RCC 7860 (cell line): Measurements from ENCODE around the gene ZFAND3.

Experiments
- DNase-seq: peaks from one replicate; pipeline ENCODE4 v3.0.0-alpha.2; 2015; ENCODE audit warnings: low spot score
- FAIRE-seq: peaks from 2 replicates; lab custom pipeline; 2012; peaks lifted over from hg19 to GRCh38; lab: Jason Lieb, UNC

ZFAND3 gene

GRCh38 chr6:37794825-37795224, 24.7 kb upstream of the ZFAND3 start:
- DNase-seq (no peak), FAIRE-seq (no peak)

GRCh38 chr6:37798436-37799262, 20.9 kb upstream of the ZFAND3 start:
- no peak for FAIRE-seq
- no peak for DNase-seq

GRCh38 chr6:37799263-37799644, 20.3 kb upstream of the ZFAND3 start:
- no peak for FAIRE-seq

GRCh38 chr6:37800703-37801604, 18.6 kb upstream of the ZFAND3 start:
- DNase-seq, result no peak
- no peak for FAIRE-seq

More at GRCh38 chr6:37799263-37799644, 20.3 kb upstream of the ZFAND3 start:
- no peak for DNase-seq

- DNase-seq, result no peak
These were observed 18.0 kb upstream of the ZFAND3 start for GRCh38 chr6:37801605-37801940.

GRCh38 chr6:37802810-37803209, 16.7 kb upstream of the ZFAND3 start:
- no peak for FAIRE-seq

More at GRCh38 chr6:37801605-37801940, 18.0 kb upstream of the ZFAND3 start:
- FAIRE-seq, result no peak

GRCh38 chr6:37804586-37804985, 14.9 kb upstream of the ZFAND3 start:
- DNase-seq, result no peak
- no peak for FAIRE-seq

More at GRCh38 chr6:37802810-37803209, 16.7 kb upstream of the ZFAND3 start:
- DNase-seq, result no peak

- FAIRE-seq (no peak), DNase-seq (no peak)
These were observed 13.3 kb upstream of the ZFAND3 start for GRCh38 chr6:37806213-37806612.

GRCh38 chr6:37807656-37808055, 11.9 kb upstream of the ZFAND3 start:
- no peak for FAIRE-seq

GRCh38 chr6:37809197-37809543, 10.4 kb upstream of the ZFAND3 start:
- no peak for FAIRE-seq
- DNase-seq, result no peak

More at GRCh38 chr6:37807656-37808055, 11.9 kb upstream of the ZFAND3 start:
- peak; percentile 50 for DNase-seq

- FAIRE-seq (no peak), DNase-seq (no peak)
These were observed 6.7 kb upstream of the ZFAND3 start for GRCh38 chr6:37812841-37813240.

- DNase-seq, result no peak
- FAIRE-seq, result no peak
These were observed 5.2 kb upstream of the ZFAND3 start for GRCh38 chr6:37814374-37814773.

GRCh38 chr6:37816599-37817375, 2.7 kb upstream of the ZFAND3 start:
- FAIRE-seq (no peak), DNase-seq (no peak)

GRCh38 chr6:37818536-37819176, 871 bp upstream of the ZFAND3 start:
- DNase-seq, result peak; percentile 87
- no peak for FAIRE-seq

- DNase-seq (peak; percentile 66), FAIRE-seq (no peak)
These were observed 533 bp downstream of the ZFAND3 start for GRCh38 chr6:37819802-37820717.

GRCh38 chr6:37820718-37821079, 1.2 kb downstream of the ZFAND3 start:
- DNase-seq (no peak), FAIRE-seq (no peak)

- FAIRE-seq (no peak), DNase-seq (no peak)
These were observed 1.9 kb downstream of the ZFAND3 start for GRCh38 chr6:37821446-37821845.

GRCh38 chr6:37822851-37823682, 3.5 kb downstream of the ZFAND3 start:
- FAIRE-seq (no peak), DNase-seq (no peak)

GRCh38 chr6:37824170-37824569, 4.6 kb downstream of the ZFAND3 start:
- DNase-seq, result no peak
- FAIRE-seq, result no peak
